HG03103 (cell line): ENCODE measurements around the gene WAPL.

Experiments used
- ATAC-seq: cut with Tn5 transposase; IDR thresholded peaks from one replicate; pipeline ENCODE4 v1.9.1; 2021; ENCODE audit warnings: low read depth; ENCODE audit not compliant: unreplicated experiment

WAPL gene

GRCh38 chr10:86415116-86415515 is 106.5 kb downstream of the WAPL start:
- ATAC-seq: no peak

DNA sequence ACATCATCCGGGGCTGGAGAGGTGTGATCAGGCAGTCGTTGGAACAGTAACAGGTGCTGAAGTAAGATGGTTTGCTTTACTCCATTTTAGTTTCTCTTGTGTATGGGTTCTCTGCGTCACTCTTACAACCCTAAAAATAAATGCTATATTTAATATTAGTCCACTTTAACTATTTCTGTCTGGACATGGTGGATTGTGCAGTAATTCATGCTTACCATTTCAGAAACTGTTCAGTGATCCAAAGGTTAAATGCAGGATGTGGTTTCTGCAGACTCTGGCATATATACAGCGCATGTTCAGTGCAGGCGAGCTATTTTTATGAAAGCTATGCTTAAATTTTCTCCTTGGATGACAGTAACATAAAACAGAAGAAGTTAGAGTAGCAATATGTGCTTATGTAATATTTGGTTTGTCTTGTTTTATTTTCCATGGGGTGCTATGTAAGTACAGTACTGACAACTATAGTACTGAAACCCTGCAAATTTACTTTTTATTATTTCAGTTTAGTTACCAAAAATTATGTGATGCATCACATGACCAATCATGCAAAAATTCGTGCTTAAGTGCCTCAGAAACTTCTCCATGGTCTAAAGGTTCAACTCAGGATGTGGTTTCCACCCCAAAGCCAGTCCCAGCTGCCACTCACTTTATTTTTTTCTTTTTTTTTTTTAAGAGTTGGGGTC is 108.4 kb downstream of the WAPL start:
- peak; percentile 60 for ATAC-seq

- no peak for ATAC-seq
Measured at GRCh38 chr10:86411852-86412560, 109.6 kb downstream of the WAPL start.

DNA sequence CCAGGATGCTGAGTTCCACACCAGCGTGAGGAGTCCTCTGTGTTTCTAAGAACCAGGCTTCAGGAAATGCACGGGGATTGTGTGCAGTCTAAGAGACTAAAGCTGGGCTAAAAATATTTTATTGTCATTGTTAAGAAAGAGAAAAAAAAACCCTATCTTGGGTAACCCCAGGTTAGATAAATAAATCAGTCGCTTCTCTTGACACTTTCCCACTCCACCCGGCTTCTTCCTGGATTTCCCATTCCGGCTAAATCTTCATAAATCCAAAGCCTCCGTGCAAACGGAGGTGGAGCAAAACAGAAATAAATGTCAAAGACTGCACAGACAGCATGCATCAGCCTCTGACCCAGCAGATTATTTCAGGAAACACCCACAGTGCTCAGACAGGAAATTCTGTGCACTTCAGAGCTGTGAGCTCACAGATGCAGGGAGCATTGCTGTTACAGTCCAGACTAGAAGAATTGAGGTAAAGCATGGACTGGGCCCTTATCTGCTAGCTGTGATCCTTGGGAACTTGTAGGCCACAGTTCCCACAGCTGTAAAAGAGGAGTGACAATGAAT is 110.2 kb downstream of the WAPL start:
- ATAC-seq: peak; percentile 52

GRCh38 chr10:86410542-86411124 is 111.0 kb downstream of the WAPL start:
- no peak for ATAC-seq

GRCh38 chr10:86409183-86409582 is 112.4 kb downstream of the WAPL start:
- no peak for ATAC-seq

- no peak for ATAC-seq
Measured at GRCh38 chr10:86403183-86403797, 118.3 kb downstream of the WAPL start.

DNA sequence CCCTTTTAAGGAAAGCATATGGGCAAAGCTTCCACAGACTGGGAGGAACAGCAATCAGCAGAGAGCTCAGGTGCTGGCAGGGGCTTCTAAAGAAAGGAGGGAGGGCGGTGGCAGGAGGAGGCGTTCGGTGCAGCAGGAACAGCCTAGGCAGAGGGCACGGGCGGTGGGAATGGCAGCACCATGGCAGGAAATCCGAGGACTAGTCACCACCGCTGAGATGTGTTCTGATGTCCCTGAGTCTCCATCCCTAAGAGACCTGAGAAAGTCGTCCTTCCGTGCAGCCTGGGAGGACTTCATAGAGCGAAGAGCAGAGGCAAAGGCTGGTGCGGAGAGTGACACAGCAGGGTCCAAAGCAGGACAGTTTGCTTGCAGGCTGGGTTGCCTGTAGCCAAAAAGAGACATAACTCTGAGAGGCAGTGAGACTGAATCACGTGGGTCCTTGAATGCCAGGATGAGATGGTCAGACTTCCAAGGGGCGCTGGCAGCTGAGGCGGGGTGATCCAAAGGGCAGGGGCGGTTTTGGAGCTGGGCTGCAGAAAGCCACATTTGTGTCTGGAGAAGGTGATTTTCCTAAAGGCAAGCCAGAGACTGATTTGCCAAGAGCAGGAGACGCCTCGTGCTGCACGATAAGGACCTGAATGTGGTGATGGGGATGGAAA is 119.2 kb downstream of the WAPL start:
- no peak for ATAC-seq

GRCh38 chr10:86401588-86402282 is 119.9 kb downstream of the WAPL start:
- ATAC-seq: no peak

- ATAC-seq: peak; percentile 29
Measured at GRCh38 chr10:86400705-86401587, 120.6 kb downstream of the WAPL start.

- ATAC-seq: peak; percentile 88
Measured at GRCh38 chr10:86399879-86400704, 121.5 kb downstream of the WAPL start.

DNA sequence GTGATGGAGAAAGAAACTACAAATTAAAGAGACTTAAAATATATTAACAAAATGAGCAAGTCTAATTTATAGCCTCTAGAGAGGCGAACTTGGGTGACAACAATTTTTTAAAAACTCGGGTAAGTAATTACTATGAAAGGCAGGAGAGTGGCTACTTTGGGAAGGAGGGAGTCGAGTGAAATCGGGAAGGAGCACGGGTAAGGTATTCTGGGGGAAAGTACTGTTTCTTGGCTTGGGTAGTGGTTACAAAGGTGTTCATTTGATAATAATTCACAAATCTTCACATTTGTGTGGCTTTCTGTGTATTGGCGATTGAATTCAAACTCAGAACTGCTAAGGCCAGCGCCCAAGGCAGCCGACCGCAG is 122.1 kb downstream of the WAPL start:
- no peak for ATAC-seq

- no peak for ATAC-seq
Measured at GRCh38 chr10:86397120-86397519, 124.5 kb downstream of the WAPL start.

GRCh38 chr10:86393862-86394455 is 127.6 kb downstream of the WAPL start:
- ATAC-seq: no peak

GRCh38 chr10:86393362-86393761 is 128.2 kb downstream of the WAPL start:
- no peak for ATAC-seq

DNA sequence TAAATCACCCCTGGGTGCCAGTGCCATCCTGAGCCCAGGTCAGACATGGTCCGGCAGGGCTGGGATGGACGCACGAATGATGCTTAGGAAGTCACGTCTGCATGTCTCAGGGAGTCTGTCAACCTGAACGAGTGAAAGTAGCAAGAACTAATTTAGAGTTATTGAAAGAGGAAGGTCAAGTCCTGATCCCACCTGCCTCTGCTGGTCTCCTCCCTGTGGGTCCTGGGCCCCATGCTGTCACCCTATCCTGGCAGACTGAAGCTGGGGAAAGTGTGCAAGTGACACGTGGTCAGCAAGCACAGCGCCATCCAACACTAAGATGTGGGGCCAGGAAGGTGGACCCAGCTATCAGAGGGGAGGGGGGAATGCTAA is 128.9 kb downstream of the WAPL start:
- peak; percentile 44 for ATAC-seq

- peak; percentile 12 for ATAC-seq
Measured at GRCh38 chr10:86391986-86392722, 129.4 kb downstream of the WAPL start.
